GM12865 (cell line): ENCODE results near the gene TRAP1.

Experiments used
- DNase-seq: peaks from one replicate; pipeline ENCODE4 v3.0.0; 2010; ENCODE audit warnings: low read depth
- H3K4me3 ChIP-seq: 2 replicates; pipeline ENCODE4 v1.5.1; 2011; ENCODE audit warnings: mild to moderate bottlenecking, low read depth, low read length, control low read depth
- TF ChIP-seq, protein P1 (sequence below): IDR thresholded peaks from 2 replicates; pipeline ENCODE4 v1.5.1; 2011; ENCODE audit warnings: low read length, control low read depth, low read depth, inconsistent platforms; ENCODE audit not compliant: insufficient read depth; ENCODE audit errors: missing control alignments

Gene TRAP1

DNA sequence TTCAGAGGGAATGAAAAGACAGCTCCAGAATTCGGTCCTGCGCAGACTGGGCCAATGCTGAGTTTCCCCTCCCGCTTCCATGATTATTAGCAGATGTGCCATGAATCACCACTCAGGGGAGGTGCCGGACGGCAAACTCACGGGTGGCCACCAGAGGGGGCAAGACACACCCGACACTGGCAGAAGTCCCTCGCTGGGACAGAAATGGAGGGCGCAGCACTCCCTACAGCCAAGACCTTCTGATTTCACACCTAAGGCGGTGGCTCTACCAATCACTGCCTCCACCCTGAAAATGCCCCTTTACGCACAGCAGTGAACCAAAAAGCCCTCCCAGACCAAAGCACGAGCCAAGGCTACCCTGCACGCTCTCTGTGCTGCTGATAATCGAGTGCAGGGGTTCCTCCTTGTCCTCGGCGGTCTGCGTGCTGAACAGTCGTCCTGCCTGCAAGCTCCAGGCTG lies 26.8 kb downstream of the TRAP1 start:
- TF ChIP-seq, protein P1, sequence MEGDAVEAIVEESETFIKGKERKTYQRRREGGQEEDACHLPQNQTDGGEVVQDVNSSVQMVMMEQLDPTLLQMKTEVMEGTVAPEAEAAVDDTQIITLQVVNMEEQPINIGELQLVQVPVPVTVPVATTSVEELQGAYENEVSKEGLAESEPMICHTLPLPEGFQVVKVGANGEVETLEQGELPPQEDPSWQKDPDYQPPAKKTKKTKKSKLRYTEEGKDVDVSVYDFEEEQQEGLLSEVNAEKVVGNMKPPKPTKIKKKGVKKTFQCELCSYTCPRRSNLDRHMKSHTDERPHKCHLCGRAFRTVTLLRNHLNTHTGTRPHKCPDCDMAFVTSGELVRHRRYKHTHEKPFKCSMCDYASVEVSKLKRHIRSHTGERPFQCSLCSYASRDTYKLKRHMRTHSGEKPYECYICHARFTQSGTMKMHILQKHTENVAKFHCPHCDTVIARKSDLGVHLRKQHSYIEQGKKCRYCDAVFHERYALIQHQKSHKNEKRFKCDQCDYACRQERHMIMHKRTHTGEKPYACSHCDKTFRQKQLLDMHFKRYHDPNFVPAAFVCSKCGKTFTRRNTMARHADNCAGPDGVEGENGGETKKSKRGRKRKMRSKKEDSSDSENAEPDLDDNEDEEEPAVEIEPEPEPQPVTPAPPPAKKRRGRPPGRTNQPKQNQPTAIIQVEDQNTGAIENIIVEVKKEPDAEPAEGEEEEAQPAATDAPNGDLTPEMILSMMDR = peak; percentile 88
- no peak overlapping the region for H3K4me3 ChIP-seq
- peak; percentile 89 for DNase-seq

DNA sequence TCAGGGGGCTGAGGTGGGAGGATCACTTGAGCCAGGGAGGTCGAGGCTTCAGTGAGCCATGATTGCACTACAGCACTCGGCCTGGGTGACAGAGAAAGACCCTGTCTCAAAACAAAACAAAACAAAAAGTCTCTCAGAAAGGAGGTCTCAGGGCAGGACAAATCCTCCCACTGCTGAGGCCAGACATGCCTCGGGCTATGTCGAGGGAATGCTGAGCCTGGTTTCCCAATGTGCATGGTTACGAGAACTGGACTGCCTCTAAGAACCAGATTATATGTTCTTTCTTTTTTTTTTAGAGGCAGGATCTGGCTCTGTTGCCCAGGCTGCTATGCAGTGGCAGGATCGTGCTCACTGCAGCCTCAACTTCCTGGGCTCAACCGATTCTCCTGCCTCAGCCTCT lies 27.6 kb downstream of the TRAP1 start:
- TF ChIP-seq, protein P1 = no peak
- DNase-seq = no peak
- no peak overlapping the region for H3K4me3 ChIP-seq

DNA sequence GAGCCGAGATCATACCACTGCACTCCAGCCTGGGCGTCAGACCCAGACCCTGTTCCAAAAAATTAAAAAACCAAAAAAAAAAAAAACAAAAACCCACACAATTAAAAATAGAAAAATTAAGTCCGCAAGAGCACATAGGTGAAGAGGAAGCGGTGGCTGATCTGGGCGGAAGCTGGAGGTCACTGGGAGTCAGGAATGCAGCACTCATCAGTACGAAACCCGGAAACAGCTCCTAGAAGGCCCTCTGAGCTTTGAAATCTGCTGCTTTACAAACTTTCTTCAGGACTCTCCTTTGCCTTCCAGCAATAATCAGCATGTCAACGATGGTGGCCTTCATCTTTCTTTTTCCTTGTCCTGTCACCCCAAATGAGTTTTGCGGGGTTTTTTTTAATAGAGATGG lies 29.5 kb downstream of the TRAP1 start:
- TF ChIP-seq, protein P1 = no peak

DNA sequence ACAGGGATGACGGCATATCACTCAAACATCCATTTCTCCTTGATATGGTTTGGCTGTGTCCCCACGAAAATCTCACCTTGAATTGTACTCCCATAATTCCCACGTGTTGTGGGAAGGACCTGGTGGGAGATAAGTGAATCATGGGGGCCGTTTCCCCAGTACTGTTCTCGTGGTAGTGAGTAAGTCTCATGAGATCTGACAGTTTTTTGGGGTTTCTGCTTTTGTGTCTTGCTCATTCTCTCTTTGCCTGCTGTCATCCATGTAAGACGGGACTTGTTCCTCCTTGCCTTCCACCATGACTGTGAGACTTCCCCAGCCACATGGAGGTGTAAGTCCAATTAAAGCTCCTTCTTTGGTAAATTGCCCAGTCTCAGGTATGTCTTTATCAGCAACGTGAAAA lies 30.3 kb downstream of the TRAP1 start:
- H3K4me3 ChIP-seq = no peak overlapping the region
- DNase-seq = no peak
- TF ChIP-seq, protein P1 = no peak

More for the DNA sequence above, 29.5 kb downstream of the TRAP1 start:
- DNase-seq = no peak
- no peak overlapping the region for H3K4me3 ChIP-seq

DNA sequence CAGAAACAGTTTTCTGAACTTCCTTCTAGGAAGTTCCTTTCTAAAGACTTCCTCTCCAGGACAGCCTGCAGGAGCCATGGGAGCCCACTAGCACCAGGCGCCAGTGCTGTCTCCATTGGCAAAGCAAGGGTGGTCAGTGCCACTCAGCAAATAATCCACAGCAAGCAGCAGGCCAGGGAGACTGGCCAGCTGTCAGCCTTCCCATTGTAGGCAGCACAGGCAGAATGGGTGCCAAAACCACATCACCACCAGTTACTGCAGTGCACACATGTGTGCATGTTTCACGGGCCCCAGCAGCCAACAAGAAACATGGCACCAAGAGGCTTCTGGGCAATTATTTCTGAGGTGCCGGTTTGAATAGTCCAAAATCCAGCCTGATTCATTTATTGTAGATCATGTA lies 36.1 kb downstream of the TRAP1 start:
- TF ChIP-seq, protein P1 = no peak
- no peak for DNase-seq
- H3K4me3 ChIP-seq = no peak overlapping the region

DNA sequence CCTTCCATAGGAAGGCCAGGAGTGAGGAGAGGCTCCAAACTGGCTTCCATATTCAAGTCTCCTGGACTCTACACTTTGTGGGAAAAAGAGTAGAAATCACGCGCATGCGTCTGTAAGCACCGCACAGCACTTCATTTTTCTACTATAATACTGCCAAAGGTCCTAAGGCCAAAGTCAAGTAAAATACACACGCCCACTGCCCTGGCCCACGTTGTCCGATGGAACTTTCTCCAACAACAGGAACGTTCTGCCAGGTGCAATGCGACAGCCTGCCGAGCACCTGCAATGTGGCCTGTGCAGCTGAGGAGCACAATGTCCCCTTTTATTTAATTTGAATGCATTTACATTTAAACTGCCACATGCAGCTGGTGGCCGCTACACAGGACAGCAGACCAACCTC lies 39.3 kb downstream of the TRAP1 start:
- TF ChIP-seq, protein P1 = no peak
- DNase-seq = no peak
- no peak overlapping the region for H3K4me3 ChIP-seq

DNA sequence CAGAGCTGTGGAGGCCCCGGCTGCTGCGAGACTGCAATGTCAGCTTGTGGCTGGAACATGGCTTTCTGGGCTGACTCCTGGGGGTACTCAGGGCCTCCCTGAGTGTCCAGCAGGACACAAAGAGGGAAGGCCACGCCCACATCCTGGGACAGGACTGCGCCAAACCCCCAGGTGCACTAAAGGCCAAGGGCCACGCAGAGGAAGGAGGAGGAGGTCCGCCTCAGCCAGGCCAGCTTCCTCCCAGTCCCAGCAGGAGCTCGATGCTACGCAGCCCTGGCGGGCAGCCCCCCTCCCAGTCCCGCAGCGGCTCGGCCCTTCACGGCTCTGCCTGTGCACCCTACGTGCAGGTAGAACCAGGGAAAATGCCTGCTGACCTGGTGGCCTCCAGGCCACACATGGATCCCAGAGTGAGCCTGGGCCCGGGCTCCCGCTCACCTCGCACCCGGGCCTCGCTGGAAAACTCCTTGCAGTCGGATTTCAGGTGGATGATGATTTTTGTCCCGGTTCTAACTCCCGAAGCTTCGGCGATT lies 41.7 kb downstream of the TRAP1 start:
- TF ChIP-seq, protein P1 = no peak
- no peak for DNase-seq
- H3K4me3 ChIP-seq = no peak overlapping the region
